ENCODE results near the gene C10orf95.

Gene C10orf95

DNA sequence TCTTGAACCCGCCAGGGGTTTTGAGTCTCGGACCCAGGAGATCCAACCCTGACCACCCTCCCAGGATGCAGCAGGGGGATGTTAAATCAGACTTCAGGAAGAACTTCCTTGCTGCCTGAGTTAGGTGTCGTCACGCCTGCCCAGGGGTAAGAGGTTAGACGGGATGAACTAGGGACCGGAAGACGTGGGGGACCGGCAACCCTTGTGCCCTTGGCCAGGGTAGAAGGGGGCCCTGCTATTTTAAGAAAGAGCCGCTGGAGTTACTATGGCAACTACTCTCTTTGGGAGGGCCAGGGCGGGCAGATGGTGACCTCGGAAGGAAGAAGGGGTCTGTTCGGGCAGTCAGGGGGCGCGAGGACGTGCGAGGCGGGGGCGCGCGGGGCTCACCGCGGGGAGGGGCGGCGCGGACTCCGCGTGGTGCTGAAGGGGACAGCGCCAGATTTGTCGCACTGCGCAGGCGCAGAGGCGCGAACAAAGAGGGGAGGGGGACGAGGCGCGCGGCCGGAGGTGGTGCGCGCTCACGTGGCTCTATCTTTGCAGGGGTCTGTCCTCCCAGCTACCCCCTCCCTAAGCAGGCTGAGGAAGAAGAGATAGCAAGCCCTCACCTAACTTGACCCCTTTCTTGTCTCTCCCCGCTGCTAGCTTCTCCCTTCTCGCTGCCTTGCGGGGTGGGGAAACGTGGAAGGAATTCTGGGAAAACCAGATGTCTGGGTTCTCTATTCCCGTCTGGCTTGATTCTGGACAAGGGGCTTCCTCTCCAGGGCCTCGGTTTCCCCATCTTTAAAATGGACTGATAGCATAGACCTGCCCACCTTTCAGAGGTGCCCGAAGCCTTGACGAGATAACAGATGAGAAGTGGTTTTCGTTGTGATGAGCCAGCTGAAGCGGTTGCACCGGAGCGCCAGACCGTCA, 31.8 kb downstream of the C10orf95 start:
- peaks cover 8% of the 10 kb centered on the region for H3K27me3 ChIP-seq (ENCODE audit: insufficient read depth, poor library complexity, severe bottlenecking)
- peak in 1 of 2 experiments; percentile 41 for DNase-seq (ENCODE audit: low read depth in 1 of 2, low spot score in 1 of 2)
- no peak overlapping the region for H3K27ac ChIP-seq (replicated peaks)
- TF ChIP-seq, protein P1, sequence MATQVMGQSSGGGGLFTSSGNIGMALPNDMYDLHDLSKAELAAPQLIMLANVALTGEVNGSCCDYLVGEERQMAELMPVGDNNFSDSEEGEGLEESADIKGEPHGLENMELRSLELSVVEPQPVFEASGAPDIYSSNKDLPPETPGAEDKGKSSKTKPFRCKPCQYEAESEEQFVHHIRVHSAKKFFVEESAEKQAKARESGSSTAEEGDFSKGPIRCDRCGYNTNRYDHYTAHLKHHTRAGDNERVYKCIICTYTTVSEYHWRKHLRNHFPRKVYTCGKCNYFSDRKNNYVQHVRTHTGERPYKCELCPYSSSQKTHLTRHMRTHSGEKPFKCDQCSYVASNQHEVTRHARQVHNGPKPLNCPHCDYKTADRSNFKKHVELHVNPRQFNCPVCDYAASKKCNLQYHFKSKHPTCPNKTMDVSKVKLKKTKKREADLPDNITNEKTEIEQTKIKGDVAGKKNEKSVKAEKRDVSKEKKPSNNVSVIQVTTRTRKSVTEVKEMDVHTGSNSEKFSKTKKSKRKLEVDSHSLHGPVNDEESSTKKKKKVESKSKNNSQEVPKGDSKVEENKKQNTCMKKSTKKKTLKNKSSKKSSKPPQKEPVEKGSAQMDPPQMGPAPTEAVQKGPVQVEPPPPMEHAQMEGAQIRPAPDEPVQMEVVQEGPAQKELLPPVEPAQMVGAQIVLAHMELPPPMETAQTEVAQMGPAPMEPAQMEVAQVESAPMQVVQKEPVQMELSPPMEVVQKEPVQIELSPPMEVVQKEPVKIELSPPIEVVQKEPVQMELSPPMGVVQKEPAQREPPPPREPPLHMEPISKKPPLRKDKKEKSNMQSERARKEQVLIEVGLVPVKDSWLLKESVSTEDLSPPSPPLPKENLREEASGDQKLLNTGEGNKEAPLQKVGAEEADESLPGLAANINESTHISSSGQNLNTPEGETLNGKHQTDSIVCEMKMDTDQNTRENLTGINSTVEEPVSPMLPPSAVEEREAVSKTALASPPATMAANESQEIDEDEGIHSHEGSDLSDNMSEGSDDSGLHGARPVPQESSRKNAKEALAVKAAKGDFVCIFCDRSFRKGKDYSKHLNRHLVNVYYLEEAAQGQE (IDR thresholded peaks at IDR 0.05; ENCODE audit: insufficient replicate concordance, low read depth), result peak; percentile 96
- TF ChIP-seq POLR2AphosphoS5 (IDR thresholded peaks at IDR 0.05; ENCODE audit: low read depth) (no peak), GABPA (IDR thresholded peaks at IDR 0.05; ENCODE audit: low read depth) (no peak)
- peak overlapping the region; percentile 99 for H3K4me3 ChIP-seq (replicated peaks; ENCODE audit: insufficient read depth, low read length)

DNA sequence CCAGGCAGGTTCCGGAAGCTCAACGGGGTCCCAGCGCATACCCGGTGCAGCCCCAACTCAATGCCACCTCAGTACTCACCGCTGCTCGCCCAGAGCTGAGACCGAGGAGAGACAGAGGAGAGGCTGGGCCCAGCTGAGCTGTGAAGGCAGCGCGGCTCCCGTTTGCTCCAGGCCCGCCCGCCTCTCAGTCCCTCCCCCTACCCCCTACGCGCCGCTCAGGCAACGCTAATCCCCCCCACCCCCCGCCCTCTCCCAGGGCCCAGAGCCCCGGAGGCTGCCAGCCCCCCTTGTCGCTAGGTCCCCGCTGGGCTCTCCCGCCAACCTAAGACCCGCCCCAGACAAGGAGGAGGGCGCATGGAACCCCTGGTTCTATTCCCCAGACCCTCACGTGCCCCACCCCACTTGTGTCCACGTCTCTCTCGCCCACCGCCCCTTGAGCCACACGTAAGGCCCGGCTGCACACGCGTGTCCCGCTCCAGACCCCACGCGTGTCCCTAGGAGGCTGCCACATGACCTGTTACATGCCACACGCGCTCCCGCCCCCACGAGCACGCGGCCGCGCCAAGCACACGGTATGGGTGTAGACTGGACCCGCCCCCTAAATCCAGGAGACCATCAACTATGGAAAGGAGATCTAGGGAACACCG, 32.6 kb downstream of the C10orf95 start, which contains the start of gene PSD:
Gene PSD (minus strand): TSS at position 164 of the 647 bp plus-strand sequence. CDS start 1,747 bp downstream, outside the sequence.
- H3K4me3 ChIP-seq (replicated peaks; ENCODE audit: insufficient read depth, low read length), result peak within 1 kb of the TSS; percentile 99
- no peak for TF ChIP-seq SPI1 (IDR thresholded peaks at IDR 0.05; ENCODE audit: borderline replicate concordance, low read depth)
- TF ChIP-seq, protein P2, sequence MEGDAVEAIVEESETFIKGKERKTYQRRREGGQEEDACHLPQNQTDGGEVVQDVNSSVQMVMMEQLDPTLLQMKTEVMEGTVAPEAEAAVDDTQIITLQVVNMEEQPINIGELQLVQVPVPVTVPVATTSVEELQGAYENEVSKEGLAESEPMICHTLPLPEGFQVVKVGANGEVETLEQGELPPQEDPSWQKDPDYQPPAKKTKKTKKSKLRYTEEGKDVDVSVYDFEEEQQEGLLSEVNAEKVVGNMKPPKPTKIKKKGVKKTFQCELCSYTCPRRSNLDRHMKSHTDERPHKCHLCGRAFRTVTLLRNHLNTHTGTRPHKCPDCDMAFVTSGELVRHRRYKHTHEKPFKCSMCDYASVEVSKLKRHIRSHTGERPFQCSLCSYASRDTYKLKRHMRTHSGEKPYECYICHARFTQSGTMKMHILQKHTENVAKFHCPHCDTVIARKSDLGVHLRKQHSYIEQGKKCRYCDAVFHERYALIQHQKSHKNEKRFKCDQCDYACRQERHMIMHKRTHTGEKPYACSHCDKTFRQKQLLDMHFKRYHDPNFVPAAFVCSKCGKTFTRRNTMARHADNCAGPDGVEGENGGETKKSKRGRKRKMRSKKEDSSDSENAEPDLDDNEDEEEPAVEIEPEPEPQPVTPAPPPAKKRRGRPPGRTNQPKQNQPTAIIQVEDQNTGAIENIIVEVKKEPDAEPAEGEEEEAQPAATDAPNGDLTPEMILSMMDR (IDR thresholded peaks at IDR 0.05; ENCODE audit: insufficient read depth, low read length), result no peak
- no peak for TF ChIP-seq GABPA (IDR thresholded peaks at IDR 0.05; ENCODE audit: low read depth)
- TF ChIP-seq, protein P1 (IDR thresholded peaks at IDR 0.05; ENCODE audit: insufficient replicate concordance, low read depth), result no peak
- TF ChIP-seq POLR2AphosphoS5 (IDR thresholded peaks at IDR 0.05; ENCODE audit: low read depth), result no peak
- peaks cover 8% of the 10 kb centered on the region for H3K27me3 ChIP-seq (ENCODE audit: insufficient read depth, poor library complexity, severe bottlenecking)
- DNase-seq (ENCODE audit: low read depth in 1 of 2, low spot score in 1 of 2), result no peak
- H3K27ac ChIP-seq (replicated peaks), result no peak within 1 kb of the TSS

DNA sequence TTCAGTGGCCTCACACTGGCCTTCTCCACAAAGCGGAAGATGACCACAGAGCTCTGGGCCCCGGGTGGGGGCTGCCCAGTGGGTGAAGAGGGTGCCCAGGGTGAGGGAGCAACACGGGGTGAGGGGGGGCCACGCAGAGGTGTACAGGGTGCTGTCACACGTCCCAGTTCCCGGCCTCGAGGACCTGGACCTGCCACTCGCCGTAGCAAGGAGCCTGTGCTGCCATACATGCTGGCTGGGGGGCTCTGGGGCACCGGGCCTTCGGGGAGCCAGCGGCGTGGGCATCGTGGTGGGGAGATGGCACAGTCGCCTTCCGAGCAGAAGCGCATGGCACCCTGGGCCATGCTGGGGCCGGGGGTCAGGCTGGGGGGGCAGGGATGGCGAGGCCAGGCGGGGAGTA, 34.6 kb downstream of the C10orf95 start:
- Histone ChIP-seq H3K4me3 (replicated peaks; ENCODE audit: insufficient read depth, low read length) (no peak overlapping the region), H3K27ac (replicated peaks) (no peak overlapping the region), H3K27me3 (ENCODE audit: insufficient read depth, poor library complexity, severe bottlenecking) (peaks cover 22% of the 10 kb centered on the region)
- DNase-seq (ENCODE audit: low read depth in 1 of 2, low spot score in 1 of 2), result no peak
- TF ChIP-seq, protein P1 (IDR thresholded peaks at IDR 0.05; ENCODE audit: insufficient replicate concordance, low read depth), result no peak
- no peak for TF ChIP-seq GABPA (IDR thresholded peaks at IDR 0.05; ENCODE audit: low read depth)
- no peak for TF ChIP-seq POLR2AphosphoS5 (IDR thresholded peaks at IDR 0.05; ENCODE audit: low read depth)
- no peak for TF ChIP-seq SPI1 (IDR thresholded peaks at IDR 0.05; ENCODE audit: borderline replicate concordance, low read depth)
- TF ChIP-seq, protein P2 (IDR thresholded peaks at IDR 0.05; ENCODE audit: insufficient read depth, low read length), result no peak
